AG10803 (cell line): ENCODE results near the gene KIF5C.

Experiments used
- DNase-seq: peaks from one replicate; pipeline ENCODE4 v3.0.0; 2010; ENCODE audit warnings: low read depth
- H3K4me3 ChIP-seq: 2 replicates; pipeline ENCODE4 v1.5.1; 2011; ENCODE audit warnings: mild to moderate bottlenecking, low read length, control low read depth
- CTCF ChIP-seq: conservative IDR thresholded peaks from 2 replicates; pipeline ENCODE4 v1.5.1; 2011; ENCODE audit warnings: mild to moderate bottlenecking, low read length, control low read depth, inconsistent platforms

KIF5C gene

GRCh38 chr2:148900350-148900837 lies 25.4 kb downstream of the KIF5C start:
- no peak for DNase-seq
- H3K4me3 ChIP-seq: no peak overlapping the region
- TF ChIP-seq CTCF: no peak

GRCh38 chr2:148901142-148901541 lies 26.1 kb downstream of the KIF5C start:
- no peak for TF ChIP-seq CTCF
- H3K4me3 ChIP-seq: no peak overlapping the region
- no peak for DNase-seq

GRCh38 chr2:148902798-148903197 lies 27.8 kb downstream of the KIF5C start:
- H3K4me3 ChIP-seq: no peak overlapping the region
- no peak for DNase-seq
- no peak for TF ChIP-seq CTCF

- no peak for TF ChIP-seq CTCF
- DNase-seq: no peak
- no peak overlapping the region for H3K4me3 ChIP-seq
Observed at GRCh38 chr2:148903294-148903693, 28.3 kb downstream of the KIF5C start.

GRCh38 chr2:148903979-148904378 lies 29.0 kb downstream of the KIF5C start:
- no peak for TF ChIP-seq CTCF
- H3K4me3 ChIP-seq: no peak overlapping the region
- no peak for DNase-seq

- no peak for TF ChIP-seq CTCF
- peak; percentile 6 for DNase-seq
Observed at GRCh38 chr2:148906124-148906523, 31.1 kb downstream of the KIF5C start.

GRCh38 chr2:148907085-148907785 lies 32.2 kb downstream of the KIF5C start:
- no peak for TF ChIP-seq CTCF

More at GRCh38 chr2:148906124-148906523, 31.1 kb downstream of the KIF5C start:
- H3K4me3 ChIP-seq: no peak overlapping the region

More at GRCh38 chr2:148907085-148907785, 32.2 kb downstream of the KIF5C start:
- DNase-seq: no peak
- no peak overlapping the region for H3K4me3 ChIP-seq
